Lower lobe of right lung (tissue), 2 donors: Measurements from ENCODE around the gene MESP2. TPM values are rescaled to one million over a fixed set of nuclear protein-coding genes. Genes with fewer than 3 reads are reported as not detected.
A peak's percentile ranks its signal among the peaks of the same experiment; 100 is the strongest.

Source experiments
- ATAC-seq, 2 donors: fragments of 200-7000 bp; cut with Tn5 transposase; one replicate each; pipeline ENCODE4 v1.9.1; 2020 to 2022; ENCODE audit warnings: mild to moderate bottlenecking in 2 of 2, moderate library complexity in 2 of 2
- DNase-seq: peaks from one replicate; pipeline ENCODE4 v3.0.0-alpha.2; 2020
- H3K27ac ChIP-seq: fragments of 200-600 bp; one replicate; pipeline ENCODE4 v1.8.0; 2022
- H3K27me3 ChIP-seq: fragments of 200-600 bp; one replicate; pipeline ENCODE4 v1.8.0; 2022; ENCODE audit warnings: low read depth
- H3K36me3 ChIP-seq: fragments of 200-600 bp; one replicate; pipeline ENCODE4 v1.8.0; 2022; ENCODE audit warnings: mild to moderate bottlenecking
- H3K4me1 ChIP-seq: fragments of 200-600 bp; one replicate; pipeline ENCODE4 v1.8.0; 2022
- H3K4me3 ChIP-seq: fragments of 200-600 bp; one replicate; pipeline ENCODE4 v1.8.0; 2022; ENCODE audit warnings: mild to moderate bottlenecking
- H3K9me3 ChIP-seq: fragments of 200-600 bp; one replicate; pipeline ENCODE4 v1.8.0; 2022
- CTCF ChIP-seq: fragments of 200-600 bp; IDR thresholded peaks from one replicate; pipeline ENCODE4 v1.8.0; 2022; ENCODE audit warnings: antibody characterized with exemption, mild to moderate bottlenecking
- intact Hi-C: fragments of 100-400 bp; cut with DNase I; formaldehyde crosslinking; loops from one replicate; pipeline ENCODE4 v1.11.0; 2022
- total RNA-seq: library from RNA; stranded (reverse); fragmentation: NEBNext Ultra II Directional; extraction: Animal tissue kit (Norgen Biotek cat#: 25700); gene quantifications from one replicate; pipeline ENCODE4 v1.2.1, GENCODE V29; 2021
- donor health status: DM: no; HTN: yes; CAD: no; lungs with severe emphysema.

Gene MESP2
- total RNA-seq, 1 donor from 2014 or later, result not detected

- no peak for TF ChIP-seq CTCF
- DNase-seq (no peak), ATAC-seq (no peak)
- no peaks in the 10 kb centered on the region for H3K27me3 ChIP-seq
- no peaks in the 10 kb centered on the region for H3K9me3 ChIP-seq
- intact Hi-C loops, result no loop called here
- H3K27ac ChIP-seq, result no peak overlapping the region
- H3K4me3 ChIP-seq, result no peak overlapping the region
- H3K36me3 ChIP-seq, result peaks cover 10% of the 10 kb centered on the region
- peaks cover 9% of the 10 kb centered on the region for H3K4me1 ChIP-seq
These were observed 31.6 kb downstream of the MESP2 start for GRCh38 chr15:89807689-89808088.

GRCh38 chr15:89808160-89808870 lies 32.2 kb downstream of the MESP2 start:
- intact Hi-C loops, result no loop called here
- H3K9me3 ChIP-seq, result no peaks in the 10 kb centered on the region
- peaks cover 15% of the 10 kb centered on the region for H3K4me1 ChIP-seq
- no peak overlapping the region for H3K27ac ChIP-seq
- no peak for TF ChIP-seq CTCF
- H3K36me3 ChIP-seq, result peaks cover 5% of the 10 kb centered on the region
- no peak overlapping the region for H3K4me3 ChIP-seq
- ATAC-seq (no peak), DNase-seq (peak; percentile 11)
- no peaks in the 10 kb centered on the region for H3K27me3 ChIP-seq

DNA sequence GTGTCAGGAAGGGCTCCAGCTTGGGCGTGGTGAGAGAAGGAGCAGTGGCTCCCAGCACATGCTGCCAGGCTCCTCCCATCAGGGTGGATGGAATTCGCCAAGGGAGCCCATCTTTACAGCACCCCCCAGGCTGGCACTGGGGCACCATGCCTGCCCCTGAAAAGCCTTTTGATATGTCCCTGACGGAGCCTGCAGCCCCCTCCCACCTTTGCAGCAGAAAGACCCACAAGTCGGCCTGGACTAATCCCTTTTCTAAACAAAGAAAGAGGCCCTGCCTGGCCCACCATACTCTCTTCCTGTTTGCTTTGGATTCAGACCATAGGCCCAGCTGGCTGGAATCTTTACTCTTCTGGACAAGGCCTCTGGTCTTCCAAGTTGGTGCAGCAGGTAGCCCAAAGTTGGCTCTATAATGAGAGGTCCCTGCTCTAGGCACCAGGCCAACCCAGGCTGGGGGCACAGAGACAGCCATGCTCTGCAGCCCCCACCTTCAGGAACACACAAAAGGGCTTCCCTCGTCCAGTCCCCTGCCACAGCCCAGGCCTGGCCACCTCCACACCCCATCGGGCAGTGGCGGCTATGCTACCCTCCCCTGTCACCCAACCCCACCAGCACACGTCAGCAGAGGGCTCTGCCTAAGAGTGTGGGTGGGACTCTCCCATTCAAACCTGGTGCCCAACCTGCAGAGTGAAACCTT lies 33.1 kb downstream of the MESP2 start:
- Histone ChIP-seq H3K27ac (no peak overlapping the region), H3K9me3 (no peaks in the 10 kb centered on the region), H3K36me3 (peaks cover 5% of the 10 kb centered on the region), H3K27me3 (peaks cover 6% of the 10 kb centered on the region), H3K4me3 (no peak overlapping the region), H3K4me1 (peaks cover 17% of the 10 kb centered on the region)
- intact Hi-C loops, result no loop called here
- TF ChIP-seq CTCF, result no peak
- ATAC-seq (no peak), DNase-seq (peak; percentile 24)

- H3K27ac ChIP-seq, result no peak overlapping the region
- DNase-seq (peak; percentile 11), ATAC-seq (no peak)
- TF ChIP-seq CTCF, result no peak
- no peak overlapping the region for H3K4me3 ChIP-seq
- intact Hi-C loops, result no loop called here
- peaks cover 11% of the 10 kb centered on the region for H3K27me3 ChIP-seq
- H3K9me3 ChIP-seq, result no peaks in the 10 kb centered on the region
- H3K36me3 ChIP-seq, result peaks cover 5% of the 10 kb centered on the region
- peaks cover 21% of the 10 kb centered on the region for H3K4me1 ChIP-seq
These were observed 33.6 kb downstream of the MESP2 start for GRCh38 chr15:89809787-89810148.

- DNase-seq, result peak; percentile 15
- H3K9me3 ChIP-seq, result no peaks in the 10 kb centered on the region
- H3K36me3 ChIP-seq, result peaks cover 5% of the 10 kb centered on the region
- intact Hi-C loops, result no loop called here
- no peak overlapping the region for H3K27ac ChIP-seq
- no peak for ATAC-seq
- TF ChIP-seq CTCF, result no peak
- peaks cover 27% of the 10 kb centered on the region for H3K4me1 ChIP-seq
- H3K27me3 ChIP-seq, result peaks cover 20% of the 10 kb centered on the region
- no peak overlapping the region for H3K4me3 ChIP-seq
These were observed 34.7 kb downstream of the MESP2 start for GRCh38 chr15:89810837-89811236.
